ENCODE measurements around the gene COL5A1. TPM values are rescaled to one million over a fixed set of nuclear protein-coding genes. Genes with fewer than 3 reads are reported as not detected.

COL5A1 gene
- total RNA-seq, 4 donors from 2014 or later: 51.9 to 78.3 (median 62.4) TPM

- H3K27ac ChIP-seq: no peak overlapping the region
- H3K4me1 ChIP-seq: peaks cover 0 to 6% (median 0%) of the 10 kb centered on the region in 4 donors
- DNase-seq (ENCODE audit: low spot score in 2 of 2): peak in 1 of 2 donors; percentile 3
- no peak overlapping the region for H3K4me3 ChIP-seq
- no peaks in the 10 kb centered on the region for H3K27me3 ChIP-seq
- TF ChIP-seq POLR2A (IDR thresholded peaks at IDR 0.05) (no peak), EP300 (IDR thresholded peaks at IDR 0.05) (no peak), CTCF (IDR thresholded peaks at IDR 0.05) (no peak)
- no peaks in the 10 kb centered on the region for H3K9me3 ChIP-seq
- whole genome bisulfite sequencing, 2 donors: 95 to 96% methylated on average over 12 of the region's 12 CpGs
- no peaks in the 10 kb centered on the region for H3K36me3 ChIP-seq
These were observed 36.8 kb upstream of the COL5A1 start for GRCh38 chr9:134604834-134605233.

- WGBS, 2 donors: 83 to 94% methylated on average over 8 of the region's 8 CpGs
- Histone ChIP-seq H3K27ac (no peak overlapping the region), H3K4me3 (no peak overlapping the region), H3K4me1 (peaks cover 0 to 6% (median 0%) of the 10 kb centered on the region in 4 donors), H3K27me3 (no peaks in the 10 kb centered on the region), H3K36me3 (no peaks in the 10 kb centered on the region), H3K9me3 (no peaks in the 10 kb centered on the region)
- no peak for TF ChIP-seq CTCF (IDR thresholded peaks at IDR 0.05)
- peak; percentile 3 to 11 for DNase-seq (ENCODE audit: low spot score in 2 of 2)
These were observed 36.1 kb upstream of the COL5A1 start for GRCh38 chr9:134605351-134605965.

- Histone ChIP-seq H3K9me3 (no peaks in the 10 kb centered on the region), H3K27me3 (no peaks in the 10 kb centered on the region), H3K36me3 (no peaks in the 10 kb centered on the region), H3K4me1 (peaks cover 0 to 6% (median 0%) of the 10 kb centered on the region in 4 donors), H3K27ac (no peak overlapping the region), H3K4me3 (no peak overlapping the region)
- WGBS, 2 donors: 90 to 91% methylated on average over 5 of the region's 5 CpGs
- TF ChIP-seq EP300 (IDR thresholded peaks at IDR 0.05): no peak
- TF ChIP-seq CTCF (IDR thresholded peaks at IDR 0.05): no peak
- no peak for TF ChIP-seq POLR2A (IDR thresholded peaks at IDR 0.05)
- DNase-seq (ENCODE audit: low spot score in 2 of 2): no peak
These were observed 35.6 kb upstream of the COL5A1 start for GRCh38 chr9:134605966-134606357.

GRCh38 chr9:134606951-134607731 is 34.5 kb upstream of the COL5A1 start:
- WGBS, 2 donors: 87 to 90% methylated on average over 13 of the region's 13 CpGs
- H3K27me3 ChIP-seq: no peaks in the 10 kb centered on the region
- no peaks in the 10 kb centered on the region for H3K9me3 ChIP-seq
- H3K36me3 ChIP-seq: no peaks in the 10 kb centered on the region
- no peak for TF ChIP-seq POLR2A (IDR thresholded peaks at IDR 0.05)
- no peak for TF ChIP-seq EP300 (IDR thresholded peaks at IDR 0.05)
- no peak for TF ChIP-seq CTCF (IDR thresholded peaks at IDR 0.05)
- H3K27ac ChIP-seq: no peak overlapping the region
- H3K4me1 ChIP-seq: peaks cover 0 to 6% (median 0%) of the 10 kb centered on the region in 4 donors
- H3K4me3 ChIP-seq: no peak overlapping the region
- no peak for DNase-seq (ENCODE audit: low spot score in 2 of 2)

GRCh38 chr9:134607971-134608370 is 33.6 kb upstream of the COL5A1 start:
- WGBS, 2 donors: 59 to 60% methylated on average over 4 of the region's 4 CpGs
- Histone ChIP-seq H3K27me3 (no peaks in the 10 kb centered on the region), H3K27ac (no peak overlapping the region), H3K4me1 (peaks cover 0 to under 1% (median 0%) of the 10 kb centered on the region in 4 donors), H3K9me3 (peaks cover 0 to 5% (median 0%) of the 10 kb centered on the region in 4 donors), H3K36me3 (no peaks in the 10 kb centered on the region), H3K4me3 (no peak overlapping the region)
- TF ChIP-seq POLR2A (IDR thresholded peaks at IDR 0.05) (no peak), EP300 (IDR thresholded peaks at IDR 0.05) (no peak), CTCF (IDR thresholded peaks at IDR 0.05) (no peak)
- no peak for DNase-seq (ENCODE audit: low spot score in 2 of 2)

Measured in tibial nerve (tissue), 4 donors.